ENCODE measurements around the gene SIK3. TPM values are rescaled to one million over a fixed set of nuclear protein-coding genes. Genes with fewer than 3 reads are reported as not detected.
A peak's percentile ranks its signal among the peaks of the same experiment; 100 is the strongest.
"Not testable (repeated sequence)": the region's sequence is repeated elsewhere in the genome, so short reads cannot be mapped to it uniquely, and the experiment has no call there.

SIK3 gene
- total RNA-seq, 1 donor from 2014 or later, result 54.6 TPM

- no peak for DNase-seq (ENCODE audit: low spot score)
These were observed 21.1 kb downstream of the SIK3 start for GRCh38 chr11:117076941-117077691.

- no peak for DNase-seq (ENCODE audit: low spot score)
These were observed 23.0 kb downstream of the SIK3 start for GRCh38 chr11:117075186-117075585.

- no peak for DNase-seq (ENCODE audit: low spot score)
These were observed 24.1 kb downstream of the SIK3 start for GRCh38 chr11:117074119-117074518.

GRCh38 chr11:117073539-117073938, 24.7 kb downstream of the SIK3 start:
- DNase-seq (ENCODE audit: low spot score), result no peak

GRCh38 chr11:117072517-117073461, 25.4 kb downstream of the SIK3 start:
- DNase-seq (ENCODE audit: low spot score), result peak; percentile 48

- peak; percentile 85 for DNase-seq (ENCODE audit: low spot score)
These were observed 26.9 kb downstream of the SIK3 start for GRCh38 chr11:117071344-117071787.

GRCh38 chr11:117070016-117070415, 28.2 kb downstream of the SIK3 start:
- no peak for DNase-seq (ENCODE audit: low spot score)

GRCh38 chr11:117068303-117068860, 29.8 kb downstream of the SIK3 start:
- no peak for DNase-seq (ENCODE audit: low spot score)

- no peak for DNase-seq (ENCODE audit: low spot score)
These were observed 31.3 kb downstream of the SIK3 start for GRCh38 chr11:117066959-117067358.

GRCh38 chr11:117064275-117064674, 34.0 kb downstream of the SIK3 start:
- DNase-seq (ENCODE audit: low spot score), result no peak

- no peak for DNase-seq (ENCODE audit: low spot score)
These were observed 35.7 kb downstream of the SIK3 start for GRCh38 chr11:117062498-117062897.

- no peak for DNase-seq (ENCODE audit: low spot score)
These were observed 37.0 kb downstream of the SIK3 start for GRCh38 chr11:117061256-117061655.

GRCh38 chr11:117059611-117060148, 38.5 kb downstream of the SIK3 start:
- no peak for DNase-seq (ENCODE audit: low spot score)

GRCh38 chr11:117058761-117059261, 39.4 kb downstream of the SIK3 start:
- no peak for DNase-seq (ENCODE audit: low spot score)

GRCh38 chr11:117057727-117058126, 40.5 kb downstream of the SIK3 start:
- no peak for DNase-seq (ENCODE audit: low spot score)

GRCh38 chr11:117057317-117057716, 40.9 kb downstream of the SIK3 start:
- DNase-seq (ENCODE audit: low spot score), result no peak

- no peak for DNase-seq (ENCODE audit: low spot score)
These were observed 42.8 kb downstream of the SIK3 start for GRCh38 chr11:117055469-117055868.

GRCh38 chr11:117054382-117054781, 43.8 kb downstream of the SIK3 start:
- DNase-seq (ENCODE audit: low spot score), result no peak

GRCh38 chr11:117052196-117053149, 45.8 kb downstream of the SIK3 start:
- DNase-seq (ENCODE audit: low spot score), result no peak

- DNase-seq (ENCODE audit: low spot score), result not testable (repeated sequence)
These were observed 48.1 kb downstream of the SIK3 start for GRCh38 chr11:117050121-117050520.

GRCh38 chr11:117046627-117047026, 51.6 kb downstream of the SIK3 start:
- not testable (repeated sequence) for DNase-seq (ENCODE audit: low spot score)

Data from mucosa of gallbladder (tissue), 1 donor.